ENCODE data around the gene UNC13A. TPM values are rescaled to one million over a fixed set of nuclear protein-coding genes. Genes with fewer than 3 reads are reported as not detected.

Gene UNC13A
- total RNA-seq, 1 experiment from 2014 or later: 41.1 TPM

- TF ChIP-seq CTCF (IDR thresholded peaks at IDR 0.05) (no peak), PRDM15 (CRISPR knock-in tag; IDR thresholded peaks at IDR 0.05) (no peak), ZNF425 (CRISPR knock-in tag; conservative IDR thresholded peaks at IDR 0.05) (no peak), NR3C1 (CRISPR knock-in tag; conservative IDR thresholded peaks at IDR 0.05; ENCODE audit: low read depth) (no peak)
Measured at GRCh38 chr19:17627921-17628320, 60.2 kb downstream of the UNC13A start (continued).

- Mint-ChIP-seq H3K36me3 (peaks cover 44% of the 10 kb centered on the region), H3K9me3 (no peaks in the 10 kb centered on the region), H3K4me1 (no peaks in the 10 kb centered on the region), H3K27ac (no peak overlapping the region), H3K4me3 (no peak overlapping the region), H3K27me3 (ENCODE audit: low read depth) (no peaks in the 10 kb centered on the region)
- POLR2A ChIA-PET: no interaction called here
- CTCF ChIA-PET: no interaction called here
- ATAC-seq: no peak
- no peak for DNase-seq (ENCODE audit: low spot score)
- TF ChIP-seq E2F4 (CRISPR knock-in tag; IDR thresholded peaks at IDR 0.05; ENCODE audit: borderline replicate concordance, low read depth) (no peak), FOXP4 (CRISPR knock-in tag; IDR thresholded peaks at IDR 0.05) (no peak), ATF1 (CRISPR knock-in tag; IDR thresholded peaks at IDR 0.05) (no peak), STAT6 (CRISPR knock-in tag; conservative IDR thresholded peaks at IDR 0.05; ENCODE audit: low read depth) (no peak), OVOL2 (CRISPR knock-in tag; IDR thresholded peaks at IDR 0.05; ENCODE audit: borderline replicate concordance) (no peak), PREB (CRISPR knock-in tag; IDR thresholded peaks at IDR 0.05; ENCODE audit: borderline replicate concordance) (no peak), ELF4 (CRISPR knock-in tag; IDR thresholded peaks at IDR 0.05; ENCODE audit: low read depth) (no peak), FOXK1 (CRISPR knock-in tag; IDR thresholded peaks at IDR 0.05) (no peak), PRDM15 (CRISPR knock-in tag; IDR thresholded peaks at IDR 0.05) (no peak), ZNF263 (CRISPR knock-in tag; IDR thresholded peaks at IDR 0.05; ENCODE audit: low read depth) (no peak), MXD4 (CRISPR knock-in tag; IDR thresholded peaks at IDR 0.05; ENCODE audit: borderline replicate concordance) (no peak), ZMAT4 (CRISPR knock-in tag; IDR thresholded peaks at IDR 0.05) (no peak)
Measured at GRCh38 chr19:17627161-17627560, 61.0 kb downstream of the UNC13A start.

All from WTC11 (cell line).